ENCODE data around the gene LARP1B. TPM values are rescaled to one million over a fixed set of nuclear protein-coding genes. Genes with fewer than 3 reads are reported as not detected.

The LARP1B gene
- total RNA-seq, 2 experiments from 2014 or later, result 16.5 to 21.0 TPM

GRCh38 chr4:128232719-128233118, 171.6 kb downstream of the LARP1B start:
- POLR2A ChIA-PET, result interaction anchor here (1.4 kb wide), 1 partner anchor 8 kb away, joined by 3 read pairs; no protein-coding TSS in a partner anchor
- no peak overlapping the region for H3K27ac ChIP-seq (ENCODE audit: low read depth, low read length, poor library complexity, severe bottlenecking)
- H3K9me3 ChIP-seq (ENCODE audit: low read length), result no peaks in the 10 kb centered on the region
- CTCF ChIA-PET (ENCODE audit: unreplicated experiment), result no interaction called here
- H2AFZ ChIP-seq (ENCODE audit: low read length), result no peak overlapping the region
- TF ChIP-seq EZH2phosphoT487 (IDR thresholded peaks at IDR 0.05; ENCODE audit: borderline replicate concordance, low read depth, low read length), result no peak
- TF ChIP-seq CTCF (conservative IDR thresholded peaks at IDR 0.05; ENCODE audit: low read length), result no peak
- H4K20me1 ChIP-seq (ENCODE audit: insufficient read depth, low read length), result no peaks in the 10 kb centered on the region
- H3K79me2 ChIP-seq (ENCODE audit: insufficient read depth, low read depth, low read length), result no peaks in the 10 kb centered on the region
- no peaks in the 10 kb centered on the region for H3K36me3 ChIP-seq (ENCODE audit: insufficient read depth, low read length)
- no TSS peak for BruUV-seq (replicated peaks)
- intact Hi-C loops (cut with micrococcal nuclease; ENCODE audit: unreplicated experiment), result no loop called here
- H3K4me2 ChIP-seq (ENCODE audit: low read length), result no peak overlapping the region
- no peaks in the 10 kb centered on the region for H3K4me1 ChIP-seq (ENCODE audit: insufficient read depth, low read length, poor library complexity, severe bottlenecking)
- no peaks in the 10 kb centered on the region for H3K9me2 ChIP-seq (ENCODE audit: insufficient read depth, low read length)
- no peak overlapping the region for H3K4me3 ChIP-seq (ENCODE audit: low read depth, low read length, poor library complexity, severe bottlenecking)
- no peak for DNase-seq (ENCODE audit: low spot score)

GRCh38 chr4:128234836-128235235, 173.7 kb downstream of the LARP1B start:
- Histone ChIP-seq H4K20me1 (ENCODE audit: insufficient read depth, low read length) (no peaks in the 10 kb centered on the region), H3K9me3 (ENCODE audit: low read length) (no peaks in the 10 kb centered on the region), H3K27ac (ENCODE audit: low read depth, low read length, poor library complexity, severe bottlenecking) (no peak overlapping the region), H2AFZ (ENCODE audit: low read length) (no peak overlapping the region), H3K4me1 (ENCODE audit: insufficient read depth, low read length, poor library complexity, severe bottlenecking) (no peaks in the 10 kb centered on the region), H3K36me3 (ENCODE audit: insufficient read depth, low read length) (no peaks in the 10 kb centered on the region), H3K4me3 (ENCODE audit: low read depth, low read length, poor library complexity, severe bottlenecking) (no peak overlapping the region), H3K79me2 (ENCODE audit: insufficient read depth, low read depth, low read length) (no peaks in the 10 kb centered on the region), H3K9me2 (ENCODE audit: insufficient read depth, low read length) (no peaks in the 10 kb centered on the region), H3K4me2 (ENCODE audit: low read length) (no peak overlapping the region)
- BruUV-seq (replicated peaks), result no TSS peak
- intact Hi-C loops (cut with micrococcal nuclease; ENCODE audit: unreplicated experiment), result no loop called here
- CTCF ChIA-PET (ENCODE audit: unreplicated experiment), result no interaction called here
- TF ChIP-seq CTCF (conservative IDR thresholded peaks at IDR 0.05; ENCODE audit: low read length) (no peak), EZH2phosphoT487 (IDR thresholded peaks at IDR 0.05; ENCODE audit: borderline replicate concordance, low read depth, low read length) (no peak)
- DNase-seq (ENCODE audit: low spot score), result no peak
- POLR2A ChIA-PET, result no interaction called here

DNA sequence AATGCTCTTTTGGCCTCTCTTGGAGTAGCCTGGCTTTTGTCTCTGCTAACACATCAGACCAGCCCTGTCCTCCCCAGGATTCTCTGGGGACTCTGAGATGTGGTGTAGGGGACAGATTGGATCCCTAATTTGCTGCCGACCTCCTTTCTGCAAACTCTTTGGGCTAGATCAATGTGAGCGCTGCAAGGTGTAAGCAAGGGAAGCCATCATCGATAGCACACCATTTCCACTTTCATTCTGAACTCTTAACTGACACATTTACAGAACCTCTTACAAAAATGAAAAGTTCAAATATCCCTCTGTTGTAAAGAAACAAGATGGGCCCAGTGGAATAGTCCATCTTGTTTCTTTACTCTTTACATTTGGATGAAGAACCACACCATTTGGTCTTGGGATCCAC, 179.9 kb downstream of the LARP1B start:
- Histone ChIP-seq H3K79me2 (ENCODE audit: insufficient read depth, low read depth, low read length) (no peaks in the 10 kb centered on the region), H3K4me3 (ENCODE audit: low read depth, low read length, poor library complexity, severe bottlenecking) (no peak overlapping the region), H3K36me3 (ENCODE audit: insufficient read depth, low read length) (no peaks in the 10 kb centered on the region), H4K20me1 (ENCODE audit: insufficient read depth, low read length) (no peaks in the 10 kb centered on the region), H3K9me3 (ENCODE audit: low read length) (no peaks in the 10 kb centered on the region), H3K4me1 (ENCODE audit: insufficient read depth, low read length, poor library complexity, severe bottlenecking) (no peaks in the 10 kb centered on the region), H3K4me2 (ENCODE audit: low read length) (no peak overlapping the region), H2AFZ (ENCODE audit: low read length) (no peak overlapping the region), H3K27ac (ENCODE audit: low read depth, low read length, poor library complexity, severe bottlenecking) (no peak overlapping the region), H3K9me2 (ENCODE audit: insufficient read depth, low read length) (no peaks in the 10 kb centered on the region)
- ChIA-PET CTCF (ENCODE audit: unreplicated experiment) (no interaction called here), POLR2A (interaction anchor here (1.1 kb wide), 1 partner anchor 10 kb away, joined by 3 read pairs; no protein-coding TSS in a partner anchor)
- intact Hi-C loops (cut with micrococcal nuclease; ENCODE audit: unreplicated experiment), result no loop called here
- TF ChIP-seq CTCF (conservative IDR thresholded peaks at IDR 0.05; ENCODE audit: low read length) (no peak), EZH2phosphoT487 (IDR thresholded peaks at IDR 0.05; ENCODE audit: borderline replicate concordance, low read depth, low read length) (no peak)
- no TSS peak for BruUV-seq (replicated peaks)
- DNase-seq (ENCODE audit: low spot score), result no peak

Measured in OCI-LY7 (cell line).